H1 (cell line): ENCODE measurements around the gene FAM53B. TPM values are rescaled to one million over a fixed set of nuclear protein-coding genes. Genes with fewer than 3 reads are reported as not detected.

Experiments
- BCL11A ChIP-seq, 2 experiments: IDR thresholded peaks; one replicate each; pipeline ENCODE4 v1.6.1; 2011; ENCODE audit warnings: low read depth in 2 of 2, low read length in 2 of 2, mild to moderate bottlenecking in 2 of 2
- EGR1 ChIP-seq: IDR thresholded peaks from 2 replicates; pipeline ENCODE4 v1.6.1; 2011; ENCODE audit warnings: low read depth, low read length, borderline replicate concordance
- HDAC2 ChIP-seq, 2 experiments: fragments of 300-600 bp in 1 of 2; sonication (generic) in 1 of 2; IDR thresholded peaks; 2 replicates each; pipeline ENCODE4 v1.6.1; 2011 to 2012; ENCODE audit warnings: low read depth in 2 of 2, low read length in 2 of 2, mild to moderate bottlenecking in 2 of 2, moderate library complexity in 2 of 2, borderline replicate concordance in 1 of 2, inconsistent platforms in 1 of 2
- RXRA ChIP-seq: IDR thresholded peaks from 2 replicates; pipeline ENCODE4 v1.6.1; 2011; ENCODE audit warnings: low read depth, mild to moderate bottlenecking, low read length, moderate library complexity; ENCODE audit not compliant: insufficient read depth
- SP4 ChIP-seq: IDR thresholded peaks from 2 replicates; pipeline ENCODE4 v1.6.1; 2012; ENCODE audit warnings: low read length, inconsistent platforms
- SUZ12 ChIP-seq: fragments of 200-600 bp; sonication (generic); IDR thresholded peaks from 2 replicates; pipeline ENCODE4 v1.6.1; 2012; ENCODE audit warnings: mild to moderate bottlenecking, inconsistent platforms, low read length, moderate library complexity, mixed read lengths
- polyA plus RNA-seq, 7 experiments: library from polyadenylated mRNA; depleted of rRNA in 3 of 7; stranded (reverse) in 5 of 7; unstranded in 2 of 7; fragments of >200 nt in 5 of 7; fragments of 200-250 nt in 2 of 7; gene quantifications; 1 replicate in 5 of 7; 2 replicates in 1 of 7; 4 replicates in 1 of 7; pipeline versions ENCODE4 v1.2.1 to v1.2.3, GENCODE V29; 2011 to 2013; ENCODE audit warnings: missing spikeins in 2 of 7, mixed read lengths in 2 of 7
- total RNA-seq: library from RNA; stranded (reverse); fragmentation: NEBNext Ultra II Directional; extraction: Animal tissue kit (Norgen Biotek cat#: 25700); gene quantifications from 2 replicates; pipeline ENCODE4 v1.2.1, GENCODE V29; 2021

FAM53B gene
- total and polyA plus RNA-seq, 2 of the 8 experiments (the other 6 are each of a cell fraction or from before 2014, with no cell fraction given) = 5.3 to 14.4 TPM

DNA sequence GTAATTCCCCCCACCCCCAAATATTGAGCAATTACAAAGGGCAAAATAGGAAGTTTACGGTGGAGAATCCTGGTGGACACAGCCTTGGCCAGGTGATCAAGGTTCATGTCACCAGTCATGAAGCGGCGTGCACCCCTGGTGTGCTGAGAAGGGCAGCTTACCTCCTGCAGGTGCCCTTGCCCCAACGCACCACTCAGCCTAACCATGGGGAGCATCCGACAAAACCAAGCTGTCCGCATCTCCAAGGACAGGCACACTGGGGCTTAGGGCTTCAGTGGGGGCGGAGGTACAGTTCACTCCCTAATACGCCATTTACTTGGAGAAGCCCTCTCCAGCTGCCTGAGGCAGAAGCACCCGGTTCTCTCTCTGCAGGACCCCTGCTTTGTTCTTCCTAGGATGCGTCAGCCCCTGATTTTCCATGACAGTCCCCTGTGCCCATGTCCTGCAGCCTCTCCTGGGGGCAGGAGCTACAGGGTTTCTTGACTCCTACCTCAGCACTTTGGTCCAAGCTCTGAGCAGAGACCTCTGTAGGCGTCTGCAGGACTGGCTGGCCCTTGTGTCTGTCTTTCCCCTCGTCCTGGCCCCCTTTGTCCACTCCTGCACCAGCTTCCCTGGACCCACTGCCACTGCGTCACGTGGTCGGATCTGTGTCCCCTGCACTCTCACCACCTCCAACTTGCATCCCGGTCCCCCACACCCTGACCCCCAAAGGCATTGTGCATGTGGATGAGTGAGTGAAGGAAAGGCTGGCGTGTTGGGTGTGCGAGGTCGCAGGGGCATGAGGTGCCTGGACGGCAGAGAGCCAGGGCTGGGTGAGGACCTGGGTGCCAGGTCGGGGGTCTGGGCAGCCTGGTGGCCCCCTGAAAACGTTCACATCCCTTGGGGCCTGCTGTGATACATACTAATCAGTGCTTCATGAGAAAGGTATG is 168.8 kb downstream of the FAM53B start (continued):
- TF ChIP-seq SP4 (no peak), RXRA (no peak), EGR1 (no peak), SUZ12 (no peak), BCL11A (IDR thresholded peaks at IDR 0.05; ENCODE audit: low read depth in 2 of 2, low read length in 2 of 2) (no peak), HDAC2 (IDR thresholded peaks at IDR 0.05; ENCODE audit: borderline replicate concordance in 1 of 2, low read depth in 2 of 2, low read length in 2 of 2) (no peak)
